CD4-positive, alpha-beta T cell treated with Interleukin-4 for 1 hour (primary cell): ENCODE measurements around the gene CUZD1.

Experiments
- DNase-seq, 2 donors: peaks; one replicate each; pipeline ENCODE4 v3.0.0-alpha.2; 2020 to 2022

Gene CUZD1

GRCh38 chr10:122853665-122854313, 8.1 kb upstream of the CUZD1 start:
- no peak for DNase-seq

GRCh38 chr10:122852261-122852660, 6.6 kb upstream of the CUZD1 start:
- no peak for DNase-seq

- DNase-seq, result no peak
Observed at GRCh38 chr10:122850705-122851640, 5.3 kb upstream of the CUZD1 start.

GRCh38 chr10:122849900-122850605, 4.4 kb upstream of the CUZD1 start:
- DNase-seq, result no peak

GRCh38 chr10:122849090-122849489, 3.4 kb upstream of the CUZD1 start:
- DNase-seq, result no peak

- DNase-seq, result no peak
Observed at GRCh38 chr10:122847782-122848604, 2.3 kb upstream of the CUZD1 start.

- DNase-seq, result no peak
Observed at GRCh38 chr10:122844146-122844545, 1.5 kb downstream of the CUZD1 start.

GRCh38 chr10:122841569-122841968, 4.1 kb downstream of the CUZD1 start:
- no peak for DNase-seq

GRCh38 chr10:122839505-122839904, 6.2 kb downstream of the CUZD1 start:
- DNase-seq, result no peak

GRCh38 chr10:122838880-122839279, 6.8 kb downstream of the CUZD1 start:
- DNase-seq, result no peak

- DNase-seq, result no peak
Observed at GRCh38 chr10:122835908-122836307, 9.7 kb downstream of the CUZD1 start.

- no peak for DNase-seq
Observed at GRCh38 chr10:122830965-122831353, 14.7 kb downstream of the CUZD1 start.

- DNase-seq, result no peak
Observed at GRCh38 chr10:122830273-122830964, 15.2 kb downstream of the CUZD1 start.

GRCh38 chr10:122829454-122829853, 16.2 kb downstream of the CUZD1 start:
- no peak for DNase-seq

- no peak for DNase-seq
Observed at GRCh38 chr10:122828716-122829255, 16.9 kb downstream of the CUZD1 start.

- DNase-seq, result no peak
Observed at GRCh38 chr10:122827302-122827701, 18.4 kb downstream of the CUZD1 start.

- no peak for DNase-seq
Observed at GRCh38 chr10:122822973-122823690, 22.5 kb downstream of the CUZD1 start.

- DNase-seq, result no peak
Observed at GRCh38 chr10:122821808-122822207, 23.8 kb downstream of the CUZD1 start.

- DNase-seq, result no peak
Observed at GRCh38 chr10:122815458-122815857, 30.2 kb downstream of the CUZD1 start.

- no peak for DNase-seq
Observed at GRCh38 chr10:122814493-122814892, 31.2 kb downstream of the CUZD1 start.

- DNase-seq, result no peak
Observed at GRCh38 chr10:122812751-122813150, 32.9 kb downstream of the CUZD1 start.
